WTC11 (cell line): ENCODE results near the gene S100P. TPM values are rescaled to one million over a fixed set of nuclear protein-coding genes. Genes with fewer than 3 reads are reported as not detected.

ENCODE experiments used
- CBFB ChIP-seq: sonication (generic); formaldehyde crosslinking; IDR thresholded peaks from 2 replicates; pipeline ENCODE4 v1.8.1; 2022; ENCODE audit warnings: mild to moderate bottlenecking, low read depth, missing genetic modification reagents
- CREB1 ChIP-seq: sonication (generic); formaldehyde crosslinking; IDR thresholded peaks from 2 replicates; pipeline ENCODE4 v1.8.0; 2023; ENCODE audit warnings: mild to moderate bottlenecking, missing genetic modification reagents
- E2F1 ChIP-seq: sonication (generic); formaldehyde crosslinking; IDR thresholded peaks from 2 replicates; pipeline ENCODE4 v1.8.0; 2022; ENCODE audit warnings: mild to moderate bottlenecking, missing genetic modification reagents
- JUN ChIP-seq: sonication (generic); formaldehyde crosslinking; IDR thresholded peaks from 2 replicates; pipeline ENCODE4 v1.8.0; 2023; ENCODE audit warnings: mild to moderate bottlenecking, missing genetic modification reagents
- KAT7 ChIP-seq: sonication (generic); formaldehyde crosslinking; IDR thresholded peaks from 2 replicates; pipeline ENCODE4 v1.8.1; 2023; ENCODE audit warnings: missing genetic modification reagents, mild to moderate bottlenecking, borderline replicate concordance
- MAX ChIP-seq: sonication (generic); formaldehyde crosslinking; IDR thresholded peaks from 2 replicates; pipeline ENCODE4 v1.8.0; 2022; ENCODE audit warnings: mild to moderate bottlenecking, missing genetic modification reagents
- NFYB ChIP-seq: sonication (generic); formaldehyde crosslinking; conservative IDR thresholded peaks from 2 replicates; pipeline ENCODE4 v1.8.0; 2022; ENCODE audit warnings: low read depth, missing genetic modification reagents
- NR1H2 ChIP-seq: sonication (generic); formaldehyde crosslinking; IDR thresholded peaks from 2 replicates; pipeline ENCODE4 v1.9.0; 2021; ENCODE audit warnings: mild to moderate bottlenecking, moderate library complexity, missing genetic modification reagents
- PRRX2 ChIP-seq: fragments of 250-450 bp; sonication (Bioruptor Pico); IDR thresholded peaks from 2 replicates; pipeline ENCODE4 v1.8.0; 2021; ENCODE audit warnings: mild to moderate bottlenecking
- SMAD3 ChIP-seq: sonication (generic); formaldehyde crosslinking; IDR thresholded peaks from 2 replicates; pipeline ENCODE4 v1.8.0; 2022; ENCODE audit warnings: missing genetic modification reagents, mild to moderate bottlenecking, borderline replicate concordance
- SMAD4 ChIP-seq: sonication (generic); formaldehyde crosslinking; IDR thresholded peaks from 2 replicates; pipeline ENCODE4 v1.8.0; 2022; ENCODE audit warnings: mild to moderate bottlenecking, missing genetic modification reagents
- TP53 ChIP-seq: sonication (generic); formaldehyde crosslinking; IDR thresholded peaks from 2 replicates; pipeline ENCODE4 v1.8.1; 2023; ENCODE audit warnings: mild to moderate bottlenecking, missing genetic modification reagents
- ZNF232 ChIP-seq: sonication (generic); formaldehyde crosslinking; IDR thresholded peaks from 2 replicates; pipeline ENCODE4 v1.8.0; 2022; ENCODE audit warnings: mild to moderate bottlenecking, missing genetic modification reagents
- ZNF416 ChIP-seq: fragments of 250-450 bp; sonication (Bioruptor Pico); IDR thresholded peaks from 2 replicates; pipeline ENCODE4 v1.9.0; 2021; ENCODE audit warnings: mild to moderate bottlenecking, inconsistent platforms
- ZNF532 ChIP-seq: fragments of 250-450 bp; sonication (Bioruptor Pico); IDR thresholded peaks from 2 replicates; pipeline ENCODE4 v1.9.0; 2021; ENCODE audit warnings: mild to moderate bottlenecking, borderline replicate concordance
- total RNA-seq: library from RNA; stranded (reverse); gene quantifications from 3 replicates; pipeline ENCODE4 v1.2.3, GENCODE V29; 2021
- TF ChIP-seq, protein P1 (sequence below): sonication (generic); formaldehyde crosslinking; IDR thresholded peaks from 2 replicates; pipeline ENCODE4 v1.8.1; 2022; ENCODE audit warnings: missing genetic modification reagents, borderline replicate concordance
- TF ChIP-seq, protein P2 (sequence below): sonication (generic); formaldehyde crosslinking; IDR thresholded peaks from 2 replicates; pipeline ENCODE4 v1.8.1; 2022; ENCODE audit warnings: mild to moderate bottlenecking, missing genetic modification reagents, moderate library complexity, borderline replicate concordance
- TF ChIP-seq, protein P3 (sequence below): sonication (generic); formaldehyde crosslinking; IDR thresholded peaks from 2 replicates; pipeline ENCODE4 v1.8.0; 2022; ENCODE audit warnings: mild to moderate bottlenecking, missing genetic modification reagents
- TF ChIP-seq, protein P4 (sequence below): sonication (generic); formaldehyde crosslinking; IDR thresholded peaks from 2 replicates; pipeline ENCODE4 v1.8.1; 2023; ENCODE audit warnings: mild to moderate bottlenecking, missing genetic modification reagents, moderate library complexity
- TF ChIP-seq, protein P5 (sequence below): fragments of 250-450 bp; sonication (Bioruptor Pico); conservative IDR thresholded peaks from 2 replicates; pipeline ENCODE4 v1.9.0; 2021; ENCODE audit warnings: mild to moderate bottlenecking
- TF ChIP-seq, protein P6 (sequence below): fragments of 250-450 bp; sonication (Bioruptor Pico); IDR thresholded peaks from 2 replicates; pipeline ENCODE4 v2.1.2; 2022; ENCODE audit warnings: mild to moderate bottlenecking, moderate library complexity

S100P gene
- total RNA-seq, 1 experiment from 2014 or later = not detected

GRCh38 chr4:6716018-6716911 is 22.6 kb downstream of the S100P start, which contains the start of gene BLOC1S4 (continued):
- TF ChIP-seq E2F1 (CRISPR knock-in tag) = no peak
- TF ChIP-seq PRRX2 (CRISPR knock-in tag) = no peak
- TF ChIP-seq, protein P1, sequence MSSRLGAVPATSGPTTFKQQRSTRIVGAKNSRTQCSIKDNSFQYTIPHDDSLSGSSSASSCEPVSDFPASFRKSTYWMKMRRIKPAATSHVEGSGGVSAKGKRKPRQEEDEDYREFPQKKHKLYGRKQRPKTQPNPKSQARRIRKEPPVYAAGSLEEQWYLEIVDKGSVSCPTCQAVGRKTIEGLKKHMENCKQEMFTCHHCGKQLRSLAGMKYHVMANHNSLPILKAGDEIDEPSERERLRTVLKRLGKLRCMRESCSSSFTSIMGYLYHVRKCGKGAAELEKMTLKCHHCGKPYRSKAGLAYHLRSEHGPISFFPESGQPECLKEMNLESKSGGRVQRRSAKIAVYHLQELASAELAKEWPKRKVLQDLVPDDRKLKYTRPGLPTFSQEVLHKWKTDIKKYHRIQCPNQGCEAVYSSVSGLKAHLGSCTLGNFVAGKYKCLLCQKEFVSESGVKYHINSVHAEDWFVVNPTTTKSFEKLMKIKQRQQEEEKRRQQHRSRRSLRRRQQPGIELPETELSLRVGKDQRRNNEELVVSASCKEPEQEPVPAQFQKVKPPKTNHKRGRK (CRISPR knock-in tag) = no peak
- TF ChIP-seq ZNF232 (CRISPR knock-in tag) = no peak; the same call in 1 of the 2 replicates
- TF ChIP-seq, protein P2, sequence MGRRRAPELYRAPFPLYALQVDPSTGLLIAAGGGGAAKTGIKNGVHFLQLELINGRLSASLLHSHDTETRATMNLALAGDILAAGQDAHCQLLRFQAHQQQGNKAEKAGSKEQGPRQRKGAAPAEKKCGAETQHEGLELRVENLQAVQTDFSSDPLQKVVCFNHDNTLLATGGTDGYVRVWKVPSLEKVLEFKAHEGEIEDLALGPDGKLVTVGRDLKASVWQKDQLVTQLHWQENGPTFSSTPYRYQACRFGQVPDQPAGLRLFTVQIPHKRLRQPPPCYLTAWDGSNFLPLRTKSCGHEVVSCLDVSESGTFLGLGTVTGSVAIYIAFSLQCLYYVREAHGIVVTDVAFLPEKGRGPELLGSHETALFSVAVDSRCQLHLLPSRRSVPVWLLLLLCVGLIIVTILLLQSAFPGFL = no peak
- TF ChIP-seq, protein P3, sequence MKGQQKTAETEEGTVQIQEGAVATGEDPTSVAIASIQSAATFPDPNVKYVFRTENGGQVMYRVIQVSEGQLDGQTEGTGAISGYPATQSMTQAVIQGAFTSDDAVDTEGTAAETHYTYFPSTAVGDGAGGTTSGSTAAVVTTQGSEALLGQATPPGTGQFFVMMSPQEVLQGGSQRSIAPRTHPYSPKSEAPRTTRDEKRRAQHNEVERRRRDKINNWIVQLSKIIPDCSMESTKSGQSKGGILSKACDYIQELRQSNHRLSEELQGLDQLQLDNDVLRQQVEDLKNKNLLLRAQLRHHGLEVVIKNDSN = no peak
- TF ChIP-seq, protein P4, sequence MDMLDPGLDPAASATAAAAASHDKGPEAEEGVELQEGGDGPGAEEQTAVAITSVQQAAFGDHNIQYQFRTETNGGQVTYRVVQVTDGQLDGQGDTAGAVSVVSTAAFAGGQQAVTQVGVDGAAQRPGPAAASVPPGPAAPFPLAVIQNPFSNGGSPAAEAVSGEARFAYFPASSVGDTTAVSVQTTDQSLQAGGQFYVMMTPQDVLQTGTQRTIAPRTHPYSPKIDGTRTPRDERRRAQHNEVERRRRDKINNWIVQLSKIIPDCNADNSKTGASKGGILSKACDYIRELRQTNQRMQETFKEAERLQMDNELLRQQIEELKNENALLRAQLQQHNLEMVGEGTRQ (CRISPR knock-in tag) = no peak
- no peak; the same call in 1 of the 2 replicates for TF ChIP-seq JUN (CRISPR knock-in tag)
- no peak for TF ChIP-seq CBFB (CRISPR knock-in tag)
- 0 out of 2 replicates have a peak, but pooled peaks have one; percentile 5 for TF ChIP-seq ZNF416
- no peak; the same call in 1 of the 2 replicates for TF ChIP-seq NFYB
- TF ChIP-seq, protein P5, sequence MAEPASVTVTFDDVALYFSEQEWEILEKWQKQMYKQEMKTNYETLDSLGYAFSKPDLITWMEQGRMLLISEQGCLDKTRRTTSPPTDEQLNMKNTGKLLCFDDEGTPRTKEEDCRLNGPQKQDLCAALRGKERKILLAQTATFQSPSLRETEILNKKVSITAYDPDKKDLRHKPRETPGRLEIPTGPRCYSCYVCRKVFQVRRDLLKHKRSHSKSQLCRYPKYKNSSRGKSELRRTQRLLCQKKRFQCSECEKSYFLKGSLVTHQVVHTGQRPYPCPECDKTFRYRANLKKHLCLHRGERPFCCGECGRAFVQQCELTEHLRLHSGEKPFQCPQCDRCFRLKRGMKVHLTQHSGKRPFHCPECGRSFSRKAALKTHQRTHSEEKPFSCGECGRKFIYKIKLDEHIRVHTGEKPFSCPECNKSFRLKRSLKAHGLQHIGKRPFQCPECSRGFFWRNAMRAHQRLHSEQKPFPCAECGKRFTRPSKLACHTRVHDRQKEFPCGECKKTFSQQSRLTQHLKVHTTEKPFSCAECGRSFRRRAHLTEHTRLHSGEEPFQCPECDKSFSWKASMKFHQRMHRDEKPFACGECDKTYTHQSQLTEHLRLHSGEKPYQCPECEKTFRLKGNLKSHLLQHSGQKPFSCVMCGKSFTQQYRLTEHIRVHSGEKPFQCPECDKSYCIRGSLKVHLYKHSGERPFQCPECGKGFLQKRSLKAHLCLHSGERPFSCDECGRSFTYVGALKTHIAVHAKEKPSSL (CRISPR knock-in tag) = no peak
- TF ChIP-seq CREB1 = no peak
- no peak for TF ChIP-seq ZNF532
- peak; percentile 79 for TF ChIP-seq MAX (CRISPR knock-in tag)
- TF ChIP-seq, protein P6, sequence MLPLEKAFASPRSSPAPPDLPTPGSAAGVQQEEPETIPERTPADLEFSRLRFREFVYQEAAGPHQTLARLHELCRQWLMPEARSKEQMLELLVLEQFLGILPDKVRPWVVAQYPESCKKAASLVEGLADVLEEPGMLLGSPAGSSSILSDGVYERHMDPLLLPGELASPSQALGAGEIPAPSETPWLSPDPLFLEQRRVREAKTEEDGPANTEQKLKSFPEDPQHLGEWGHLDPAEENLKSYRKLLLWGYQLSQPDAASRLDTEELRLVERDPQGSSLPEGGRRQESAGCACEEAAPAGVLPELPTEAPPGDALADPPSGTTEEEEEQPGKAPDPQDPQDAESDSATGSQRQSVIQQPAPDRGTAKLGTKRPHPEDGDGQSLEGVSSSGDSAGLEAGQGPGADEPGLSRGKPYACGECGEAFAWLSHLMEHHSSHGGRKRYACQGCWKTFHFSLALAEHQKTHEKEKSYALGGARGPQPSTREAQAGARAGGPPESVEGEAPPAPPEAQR (CRISPR knock-in tag) = 0 out of 2 replicates have a peak, but pooled peaks have one; percentile 8
- TF ChIP-seq TP53 (CRISPR knock-in tag) = peak; percentile 79; the same call in 1 of the 2 replicates
- TF ChIP-seq KAT7 (CRISPR knock-in tag) = peak; percentile 92; the same call in 1 of the 2 replicates
- no peak for TF ChIP-seq SMAD4 (CRISPR knock-in tag)
- TF ChIP-seq SMAD3 = no peak; the same call in 1 of the 2 replicates
- peak; percentile 56; the same call in 1 of the 2 replicates for TF ChIP-seq NR1H2
